Activated CD8-positive, alpha-beta memory T cell treated with anti-CD3 and anti-CD28 coated beads, Interleukin-2, amount 50 U/mL, for 4 hours (primary cell): Measurements from ENCODE around the gene B9D2.

Experiments used
- DNase-seq: peaks from one replicate; pipeline ENCODE4 v3.0.0-alpha.2; 2020

The B9D2 gene

DNA sequence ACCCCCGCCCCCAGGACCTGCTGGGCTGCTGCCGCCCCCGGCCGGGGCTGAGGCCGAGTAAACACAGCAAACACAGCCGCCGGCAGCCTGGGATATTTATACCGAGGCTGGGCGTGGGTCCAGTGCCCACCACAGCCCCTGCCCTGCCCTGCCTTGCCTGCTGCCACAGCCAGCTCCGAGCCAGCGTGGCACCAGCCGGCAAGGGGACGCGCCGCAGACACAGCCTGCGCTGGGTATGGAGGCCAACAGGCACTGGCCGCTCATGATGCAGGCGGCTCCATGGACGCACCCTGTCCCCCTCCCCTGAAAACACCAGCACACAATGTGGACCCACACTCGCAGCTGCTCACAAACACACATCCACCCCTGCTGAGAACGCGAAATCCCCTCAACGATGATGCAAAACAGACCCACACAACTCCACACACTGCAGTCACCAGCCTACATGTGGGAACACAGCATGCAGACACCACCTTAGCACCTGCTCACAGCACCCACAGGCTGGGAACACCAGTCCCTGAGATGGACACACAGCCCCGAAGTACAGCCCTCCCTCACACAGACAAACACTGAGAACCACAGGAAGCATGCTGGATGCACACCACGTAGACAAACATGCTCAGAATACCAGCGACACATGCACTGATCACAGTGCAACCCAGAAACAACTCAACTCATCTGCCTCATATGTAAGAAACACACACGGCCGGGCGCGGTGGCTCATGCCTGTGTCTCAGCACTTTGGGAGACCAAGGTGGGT, 37.8 kb downstream of the B9D2 start:
- DNase-seq: no peak

GRCh38 chr19:41325640-41325946, 38.4 kb downstream of the B9D2 start:
- DNase-seq: no peak

- peak; percentile 43 for DNase-seq
These were observed 38.9 kb downstream of the B9D2 start for GRCh38 chr19:41324921-41325639.

DNA sequence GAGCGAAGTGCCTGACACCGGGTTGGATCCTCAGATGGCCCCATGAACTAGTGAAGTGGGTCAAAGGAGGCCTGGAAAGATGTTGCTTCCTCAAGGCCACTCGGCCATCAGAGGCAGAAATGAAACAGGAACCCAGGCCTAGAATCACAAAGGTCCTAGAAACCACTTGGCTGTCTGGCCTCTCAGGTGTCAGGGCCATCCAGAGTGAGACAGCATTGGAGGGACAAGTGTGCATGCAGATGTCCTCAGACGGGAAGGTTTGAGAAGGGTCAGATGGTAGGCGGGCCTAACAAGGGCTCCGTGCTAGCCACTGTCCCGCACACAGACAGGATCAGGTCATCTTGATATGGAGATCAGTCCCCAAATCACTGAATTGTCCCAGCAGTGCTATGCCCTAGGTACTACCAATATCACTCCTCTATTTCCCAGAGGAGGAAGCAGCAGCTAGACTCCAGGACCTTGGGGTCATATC, 39.7 kb downstream of the B9D2 start:
- no peak for DNase-seq

DNA sequence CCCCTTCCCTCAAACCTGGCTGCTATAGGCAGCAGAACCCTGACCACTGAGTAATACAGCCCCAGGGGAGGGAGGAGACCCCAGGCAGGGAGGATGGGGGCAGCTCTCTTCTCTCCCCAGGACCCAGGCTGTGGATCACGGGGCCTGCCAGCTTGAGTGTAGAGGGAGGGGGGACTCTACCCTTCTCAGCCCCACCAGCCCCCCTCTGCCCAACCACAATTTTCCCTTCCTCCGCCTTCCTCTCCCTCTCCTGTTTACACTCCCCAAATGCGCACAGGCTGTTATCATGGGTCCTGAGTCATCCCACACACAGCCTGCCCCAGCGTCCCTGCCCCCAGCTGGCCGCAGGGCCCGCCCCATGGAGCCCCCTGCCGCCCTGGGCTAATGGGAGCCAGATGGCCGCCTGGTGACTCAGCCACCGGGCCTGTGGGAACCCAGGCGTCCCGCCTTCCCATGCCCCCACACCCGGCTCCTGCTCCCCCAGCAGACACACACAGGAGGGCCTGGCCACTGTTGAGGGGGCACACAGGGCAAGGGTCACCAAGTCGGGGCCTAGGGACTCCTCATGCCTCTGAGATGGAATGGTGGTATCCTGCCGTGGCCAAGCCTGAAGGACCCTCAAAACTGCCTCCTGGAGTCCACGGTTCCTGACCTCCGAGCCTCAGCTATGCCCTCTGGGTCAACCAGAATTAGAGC, 40.4 kb downstream of the B9D2 start:
- no peak for DNase-seq

- DNase-seq: no peak
These were observed 40.9 kb downstream of the B9D2 start for GRCh38 chr19:41323023-41323422.

- no peak for DNase-seq
These were observed 41.5 kb downstream of the B9D2 start for GRCh38 chr19:41322451-41322850.

GRCh38 chr19:41321600-41322270, 42.2 kb downstream of the B9D2 start:
- no peak for DNase-seq

- no peak for DNase-seq
These were observed 42.7 kb downstream of the B9D2 start for GRCh38 chr19:41321204-41321599.

GRCh38 chr19:41320568-41320967, 43.4 kb downstream of the B9D2 start:
- no peak for DNase-seq

GRCh38 chr19:41320185-41320518, 43.8 kb downstream of the B9D2 start:
- no peak for DNase-seq

DNA sequence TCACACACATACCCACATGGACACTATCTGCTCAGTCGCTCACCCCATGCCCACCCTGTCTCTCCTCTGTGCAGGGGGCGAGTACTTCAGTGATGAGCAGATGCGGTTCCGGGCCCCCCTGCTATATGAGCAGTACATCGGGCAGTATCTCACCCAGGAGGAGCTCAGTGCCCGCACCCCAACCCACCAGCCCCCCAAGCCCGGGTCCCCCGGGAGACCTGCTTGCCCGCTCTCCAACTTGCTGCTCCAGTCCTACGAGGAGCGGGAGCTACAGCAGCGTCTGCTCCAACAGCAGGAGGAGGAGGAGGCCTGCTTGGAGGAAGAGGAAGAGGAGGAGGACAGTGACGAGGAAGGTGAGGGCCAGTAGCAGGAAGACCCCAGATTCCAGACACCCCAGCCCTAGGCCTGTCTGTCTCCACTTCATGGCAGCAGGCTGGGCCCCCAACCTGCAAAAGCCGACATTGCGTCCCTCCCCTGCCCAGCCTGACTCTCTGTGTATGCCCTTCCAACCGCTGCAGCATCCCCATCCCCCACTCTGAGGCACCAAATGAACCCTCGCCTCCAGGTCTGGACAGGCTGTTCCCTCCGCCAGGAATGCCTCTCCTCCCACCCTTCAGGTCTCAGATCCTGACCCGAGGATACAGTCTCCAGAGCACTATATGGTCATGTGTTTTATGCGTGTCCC, 44.3 kb downstream of the B9D2 start:
- DNase-seq: no peak

DNA sequence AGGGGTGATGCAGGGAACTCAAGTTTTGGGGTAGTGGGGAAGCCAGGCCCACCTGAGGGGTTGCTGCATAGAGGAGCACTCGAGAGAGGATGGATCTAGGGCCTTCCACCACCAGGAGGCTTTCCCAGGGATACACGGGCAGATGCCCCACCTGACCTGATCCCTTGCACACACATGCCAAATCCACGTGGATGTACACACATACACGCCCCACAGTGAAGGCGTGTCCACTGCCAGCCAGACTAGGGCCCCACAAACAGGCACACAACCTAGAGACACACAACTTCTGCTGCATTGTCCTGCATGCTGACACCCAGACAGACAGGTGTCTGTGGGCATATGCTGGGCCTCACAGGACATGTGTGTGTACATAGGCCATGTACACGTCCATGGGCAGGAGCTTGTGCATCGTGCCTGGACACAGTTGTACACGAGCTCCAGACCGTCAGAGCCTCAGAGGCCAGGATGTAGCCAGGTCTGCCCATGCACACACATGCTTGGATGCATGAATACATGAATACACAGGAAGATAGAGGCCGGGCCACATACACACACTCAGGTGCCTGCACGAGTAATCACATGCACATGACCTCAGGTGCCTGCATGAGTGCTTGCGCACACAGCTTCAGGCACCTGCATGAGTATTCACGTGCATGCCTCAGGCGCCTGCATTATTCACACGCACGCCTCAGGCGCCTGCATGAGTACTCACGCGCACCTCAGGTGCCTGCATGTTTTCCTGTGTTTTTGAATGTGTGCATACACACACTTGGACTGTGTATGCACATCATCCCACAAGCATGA, 45.1 kb downstream of the B9D2 start:
- DNase-seq: no peak

GRCh38 chr19:41316306-41316920, 47.5 kb downstream of the B9D2 start:
- DNase-seq: no peak

DNA sequence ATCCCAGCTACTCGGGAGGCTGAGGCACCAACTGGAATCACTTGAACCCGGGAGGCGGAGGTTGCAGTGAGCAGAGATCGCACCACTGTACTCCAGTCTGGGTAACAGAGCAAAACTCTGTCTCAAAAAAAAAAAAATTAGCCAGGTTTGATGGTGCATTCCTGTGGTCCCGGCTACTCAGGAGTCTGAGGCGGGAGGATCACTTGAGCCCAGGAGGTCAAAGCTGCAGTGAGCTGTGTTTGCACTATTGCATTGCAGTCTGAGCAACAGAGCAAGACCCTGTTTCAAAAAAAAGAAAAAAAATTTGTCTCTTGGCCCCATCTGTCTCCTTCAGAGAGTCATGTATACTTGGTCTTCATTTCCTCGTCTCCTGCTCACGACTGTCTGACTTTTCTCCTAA, 52.3 kb downstream of the B9D2 start:
- no peak for DNase-seq

- no peak for DNase-seq
These were observed 52.9 kb downstream of the B9D2 start for GRCh38 chr19:41311072-41311471.

DNA sequence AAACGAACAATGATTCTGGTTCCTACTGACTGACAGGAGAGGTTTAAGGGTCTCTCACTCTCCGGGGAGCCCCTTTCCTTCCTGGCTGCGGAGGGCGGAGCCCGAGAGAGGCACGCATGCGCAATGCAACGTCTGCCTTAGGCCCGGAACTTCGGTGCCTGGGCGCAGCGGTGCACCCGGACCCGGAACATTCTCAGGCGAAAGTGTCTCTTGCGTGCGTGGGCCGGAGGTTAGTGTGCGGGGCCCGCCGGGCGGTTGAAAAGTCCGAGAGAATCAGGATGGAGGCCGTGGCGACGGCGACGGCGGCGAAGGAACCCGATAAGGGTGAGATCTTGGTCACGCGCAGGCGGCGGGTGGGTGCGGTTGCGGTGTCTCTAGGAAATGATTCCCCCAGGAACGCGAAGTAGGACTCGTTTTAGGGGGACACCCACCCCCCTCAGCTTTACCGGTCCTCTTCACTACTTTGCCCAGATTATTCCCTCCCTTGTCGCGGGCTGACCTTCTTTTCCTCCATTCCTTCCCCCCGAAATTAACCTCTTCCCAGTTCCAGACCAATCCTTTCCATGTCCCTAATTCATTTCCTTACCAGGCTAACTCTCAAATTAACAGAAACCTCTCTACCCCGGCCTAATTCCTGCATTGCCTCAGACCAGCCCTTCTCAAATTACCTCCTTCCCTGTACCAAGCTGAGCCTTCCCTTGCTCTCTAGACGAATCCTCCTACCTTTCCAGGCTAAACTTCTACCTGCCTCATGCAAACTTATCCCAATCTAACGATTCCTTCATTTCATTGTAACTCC, 53.7 kb downstream of the B9D2 start, which contains the start of gene CCDC97:
Gene CCDC97, plus strand, starts transcription at position 140 of the 799 bp plus-strand sequence. Its CDS starts 139 bp downstream, at position 279.
- DNase-seq: peak; percentile 87

DNA sequence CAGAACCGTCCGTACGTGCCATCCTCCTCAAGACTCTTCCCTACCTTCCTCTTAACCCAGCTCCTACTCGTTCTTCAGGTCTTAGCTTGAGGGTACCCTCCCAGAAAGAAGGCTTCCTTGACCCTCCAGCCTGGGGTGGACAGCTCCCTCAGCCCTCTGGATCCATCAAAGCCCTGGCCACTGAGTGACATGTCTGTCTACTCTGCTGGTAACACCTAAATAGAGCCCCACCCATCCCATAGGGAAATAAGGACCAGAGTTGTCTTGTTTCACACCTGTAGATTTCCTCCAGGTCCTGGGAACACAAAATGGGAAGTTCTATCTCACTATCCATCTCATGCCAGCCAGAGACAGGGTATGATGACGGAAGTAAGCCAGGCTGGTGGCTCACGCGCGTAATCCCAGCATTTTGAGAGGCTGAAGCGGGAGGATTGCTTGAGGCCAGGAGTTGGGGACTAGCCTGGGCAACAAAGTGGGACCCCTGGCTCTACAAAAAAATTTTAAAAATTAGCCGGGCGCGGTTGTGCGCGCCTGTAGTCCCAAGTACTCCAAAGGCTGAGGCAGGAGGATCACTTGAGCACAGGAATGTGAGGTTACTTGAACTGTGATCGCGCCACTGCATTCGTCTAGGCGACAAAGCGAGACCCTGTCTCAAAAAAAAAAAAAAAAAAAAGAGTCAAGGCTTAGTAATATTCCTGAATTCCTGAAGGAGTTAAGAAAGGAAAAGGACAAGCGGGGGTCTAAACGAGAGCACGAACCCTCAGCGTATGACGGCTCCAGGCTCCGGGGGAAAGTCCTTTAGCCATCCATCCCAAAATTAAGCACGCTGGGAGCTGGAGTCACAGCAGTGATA, 54.5 kb downstream of the B9D2 start:
- DNase-seq: no peak

- peak; percentile 94 for DNase-seq
These were observed 55.3 kb downstream of the B9D2 start for GRCh38 chr19:41308450-41309179.
